Prostate gland (tissue), 2 donors: ENCODE measurements around the gene NTRK2.

Experiments used
- POLR2A ChIP-seq: fragments of 450-650 bp; IDR thresholded peaks from one replicate; pipeline ENCODE4 v1.6.1; 2016; ENCODE audit warnings: antibody characterized with exemption, mild to moderate bottlenecking
- POLR2AphosphoS5 ChIP-seq: sonication (generic); formaldehyde crosslinking; IDR thresholded peaks from one replicate; pipeline ENCODE4 v1.6.1; 2017; ENCODE audit warnings: antibody characterized with exemption
- TF ChIP-seq, protein P1 (sequence below), 4 experiments: fragments of 200-600 bp in 2 of 4; fragments of 450-650 bp in 2 of 4; sonication (generic) in 2 of 4; IDR thresholded peaks; 1 replicate in 3 of 4; 2 replicates in 1 of 4; pipeline ENCODE4 v1.5.1; 2016 to 2019; ENCODE audit warnings: antibody characterized with exemption in 4 of 4, mild to moderate bottlenecking in 2 of 4, moderate library complexity in 2 of 4

DNA sequence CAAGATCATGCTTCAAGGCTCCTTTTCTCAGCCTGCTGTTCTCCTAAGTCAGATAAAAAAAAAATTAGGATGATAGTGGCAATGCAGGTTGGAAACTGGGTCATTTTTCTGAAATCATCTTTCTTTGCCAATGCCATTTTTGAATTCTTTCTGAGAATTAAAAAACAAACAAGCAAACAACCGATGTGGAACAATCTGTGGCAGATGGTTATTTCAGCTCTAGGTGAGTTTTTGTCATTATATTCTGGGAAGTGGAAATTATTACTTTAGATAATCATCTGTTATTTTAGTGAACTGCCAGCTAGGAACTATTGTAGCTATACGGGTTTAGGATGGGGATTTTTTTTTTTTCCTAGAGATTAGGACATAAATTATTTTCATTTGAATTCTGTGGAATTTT, 129.7 kb downstream of the NTRK2 start:
- TF ChIP-seq, protein P1, sequence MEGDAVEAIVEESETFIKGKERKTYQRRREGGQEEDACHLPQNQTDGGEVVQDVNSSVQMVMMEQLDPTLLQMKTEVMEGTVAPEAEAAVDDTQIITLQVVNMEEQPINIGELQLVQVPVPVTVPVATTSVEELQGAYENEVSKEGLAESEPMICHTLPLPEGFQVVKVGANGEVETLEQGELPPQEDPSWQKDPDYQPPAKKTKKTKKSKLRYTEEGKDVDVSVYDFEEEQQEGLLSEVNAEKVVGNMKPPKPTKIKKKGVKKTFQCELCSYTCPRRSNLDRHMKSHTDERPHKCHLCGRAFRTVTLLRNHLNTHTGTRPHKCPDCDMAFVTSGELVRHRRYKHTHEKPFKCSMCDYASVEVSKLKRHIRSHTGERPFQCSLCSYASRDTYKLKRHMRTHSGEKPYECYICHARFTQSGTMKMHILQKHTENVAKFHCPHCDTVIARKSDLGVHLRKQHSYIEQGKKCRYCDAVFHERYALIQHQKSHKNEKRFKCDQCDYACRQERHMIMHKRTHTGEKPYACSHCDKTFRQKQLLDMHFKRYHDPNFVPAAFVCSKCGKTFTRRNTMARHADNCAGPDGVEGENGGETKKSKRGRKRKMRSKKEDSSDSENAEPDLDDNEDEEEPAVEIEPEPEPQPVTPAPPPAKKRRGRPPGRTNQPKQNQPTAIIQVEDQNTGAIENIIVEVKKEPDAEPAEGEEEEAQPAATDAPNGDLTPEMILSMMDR (IDR thresholded peaks at IDR 0.05): no peak
- TF ChIP-seq POLR2AphosphoS5 (no peak), POLR2A (no peak)
